HAP-1 (cell line): Measurements from ENCODE around the gene AFF1.
"Not testable (repeated sequence)": the region's sequence is repeated elsewhere in the genome, so short reads cannot be mapped to it uniquely, and the experiment has no call there.

Source experiments
- DNase-seq, 2 experiments: peaks; one replicate each; pipeline ENCODE4 v3.0.0-alpha.2; 2016 to 2020; ENCODE audit warnings: low spot score in 2 of 2
- H3K27me3 ChIP-seq: fragments of 250-450 bp; sonication (Bioruptor Pico); 2 replicates; pipeline ENCODE4 v1.5.1; 2020; ENCODE audit warnings: low read depth, mild to moderate bottlenecking, moderate library complexity
- H3K36me3 ChIP-seq: fragments of 250-450 bp; sonication (Bioruptor Pico); replicated peaks from 2 replicates; pipeline ENCODE4 v1.5.1; 2020; ENCODE audit warnings: mild to moderate bottlenecking
- H3K4me1 ChIP-seq: fragments of 250-450 bp; sonication (Bioruptor Pico); 2 replicates; pipeline ENCODE4 v1.5.1; 2020; ENCODE audit warnings: mild to moderate bottlenecking
- H3K4me3 ChIP-seq: fragments of 250-450 bp; sonication (Bioruptor Pico); 2 replicates; pipeline ENCODE4 v1.5.1; 2020; ENCODE audit warnings: mild to moderate bottlenecking, moderate library complexity
- H3K9me3 ChIP-seq: fragments of 250-450 bp; sonication (Bioruptor Pico); 2 replicates; pipeline ENCODE4 v1.5.1; 2020; ENCODE audit warnings: mild to moderate bottlenecking, moderate library complexity
- in situ Hi-C: fragments of 300-500 bp; cut with MboI; formaldehyde crosslinking; loops from 3 replicates; pipeline ENCODE4 v1.14.3; 2020; ENCODE audit warnings: low sequenced_read_pairs, inconsistent platforms, mixed read lengths

The AFF1 gene

GRCh38 chr4:87122252-87122651, 187.4 kb downstream of the AFF1 start:
- Histone ChIP-seq H3K9me3 (no peaks in the 10 kb centered on the region), H3K4me3 (no peak overlapping the region), H3K36me3 (peaks cover 21% of the 10 kb centered on the region), H3K4me1 (peaks cover 5% of the 10 kb centered on the region; the same call in 1 of the 2 replicates), H3K27me3 (no peaks in the 10 kb centered on the region)
- in situ Hi-C loops = no loop called here
- no peak for DNase-seq

GRCh38 chr4:87126056-87126455, 191.2 kb downstream of the AFF1 start:
- H3K4me1 ChIP-seq = peaks cover 14% of the 10 kb centered on the region
- H3K9me3 ChIP-seq = no peaks in the 10 kb centered on the region
- H3K4me3 ChIP-seq = no peak overlapping the region
- no peak for DNase-seq
- no peaks in the 10 kb centered on the region for H3K27me3 ChIP-seq
- in situ Hi-C loops = loop anchor here (25.0 kb wide), 1 partner anchor 711 kb away; the partner anchor contains the start of gene MEPE
- H3K36me3 ChIP-seq = peaks cover 21% of the 10 kb centered on the region

- Histone ChIP-seq H3K9me3 (no peaks in the 10 kb centered on the region), H3K4me1 (peaks cover 15% of the 10 kb centered on the region), H3K36me3 (peaks cover 35% of the 10 kb centered on the region), H3K27me3 (no peaks in the 10 kb centered on the region), H3K4me3 (no peak overlapping the region)
- in situ Hi-C loops = loop anchor here (25.0 kb wide), 1 partner anchor 709 kb away; the partner anchor contains the start of gene MEPE
- no peak for DNase-seq
Measured at GRCh38 chr4:87128006-87128705, 193.3 kb downstream of the AFF1 start.

GRCh38 chr4:87129681-87130080, 194.9 kb downstream of the AFF1 start:
- in situ Hi-C loops = loop anchor here (25.0 kb wide), 1 partner anchor 708 kb away; the partner anchor contains the start of gene MEPE
- no peak for DNase-seq
- Histone ChIP-seq H3K36me3 (peaks cover 38% of the 10 kb centered on the region), H3K4me3 (no peak overlapping the region), H3K27me3 (no peaks in the 10 kb centered on the region), H3K9me3 (no peaks in the 10 kb centered on the region), H3K4me1 (peaks cover 12% of the 10 kb centered on the region)

- H3K4me3 ChIP-seq = no peak overlapping the region
- in situ Hi-C loops = loop anchor here (25.0 kb wide), 1 partner anchor 706 kb away; the partner anchor contains the start of gene MEPE
- peaks cover 30% of the 10 kb centered on the region for H3K36me3 ChIP-seq
- no peaks in the 10 kb centered on the region for H3K9me3 ChIP-seq
- no peaks in the 10 kb centered on the region for H3K27me3 ChIP-seq
- peaks cover 12% of the 10 kb centered on the region for H3K4me1 ChIP-seq
- DNase-seq = no peak
Measured at GRCh38 chr4:87130985-87131703, 196.3 kb downstream of the AFF1 start.

- peaks cover 12% of the 10 kb centered on the region for H3K4me1 ChIP-seq
- no peaks in the 10 kb centered on the region for H3K27me3 ChIP-seq
- in situ Hi-C loops = loop anchor here (25.0 kb wide), 1 partner anchor 705 kb away; the partner anchor contains the start of gene MEPE
- H3K36me3 ChIP-seq = peaks cover 25% of the 10 kb centered on the region
- H3K4me3 ChIP-seq = no peak overlapping the region
- no peak for DNase-seq
- H3K9me3 ChIP-seq = no peaks in the 10 kb centered on the region
Measured at GRCh38 chr4:87132035-87132434, 197.2 kb downstream of the AFF1 start.

- Histone ChIP-seq H3K4me1 (peaks cover 12% of the 10 kb centered on the region), H3K4me3 (no peak overlapping the region), H3K27me3 (no peaks in the 10 kb centered on the region), H3K36me3 (peaks cover 19% of the 10 kb centered on the region), H3K9me3 (no peaks in the 10 kb centered on the region)
- in situ Hi-C loops = loop anchor here (25.0 kb wide), 1 partner anchor 704 kb away; the partner anchor contains the start of gene MEPE
- DNase-seq = no peak
Measured at GRCh38 chr4:87133183-87133582, 198.4 kb downstream of the AFF1 start.

GRCh38 chr4:87134122-87134521, 199.3 kb downstream of the AFF1 start:
- Histone ChIP-seq H3K9me3 (no peaks in the 10 kb centered on the region), H3K4me1 (peaks cover 12% of the 10 kb centered on the region), H3K36me3 (peaks cover 19% of the 10 kb centered on the region), H3K27me3 (no peaks in the 10 kb centered on the region), H3K4me3 (no peak overlapping the region)
- in situ Hi-C loops = loop anchor here (25.0 kb wide), 1 partner anchor 703 kb away; the partner anchor contains the start of gene MEPE
- no peak for DNase-seq

- Histone ChIP-seq H3K4me3 (no peak overlapping the region), H3K27me3 (no peaks in the 10 kb centered on the region), H3K36me3 (peaks cover 3% of the 10 kb centered on the region), H3K9me3 (no peaks in the 10 kb centered on the region), H3K4me1 (no peaks in the 10 kb centered on the region)
- DNase-seq = no peak
- in situ Hi-C loops = loop anchor here (10.0 to 25.0 kb wide), 2 partner anchors 93 to 696 kb away; partner anchors contain the start of gene MEPE
Measured at GRCh38 chr4:87141428-87141827, 206.6 kb downstream of the AFF1 start.

- H3K4me1 ChIP-seq = no peaks in the 10 kb centered on the region
- no peaks in the 10 kb centered on the region; the same call in none of the 2 replicates for H3K36me3 ChIP-seq
- H3K4me3 ChIP-seq = no peak overlapping the region
- DNase-seq = no peak
- H3K27me3 ChIP-seq = no peaks in the 10 kb centered on the region
- in situ Hi-C loops = loop anchor here (10.0 to 25.0 kb wide), 2 partner anchors 90 to 693 kb away; partner anchors contain the start of gene MEPE
- H3K9me3 ChIP-seq = no peaks in the 10 kb centered on the region
Measured at GRCh38 chr4:87144356-87144755, 209.5 kb downstream of the AFF1 start.

- not testable (repeated sequence) for H3K27me3 ChIP-seq, H3K9me3 ChIP-seq, H3K4me1 ChIP-seq, H3K4me3 ChIP-seq, DNase-seq, H3K36me3 ChIP-seq
- in situ Hi-C loops = loop anchor here (10.0 to 25.0 kb wide), 2 partner anchors 89 to 691 kb away; partner anchors contain the start of gene MEPE
Measured at GRCh38 chr4:87145934-87146333, 211.1 kb downstream of the AFF1 start.

- no peaks in the 10 kb centered on the region; the same call in 1 of the 2 replicates for H3K4me1 ChIP-seq
- in situ Hi-C loops = loop anchor here (10.0 to 25.0 kb wide), 2 partner anchors 88 to 690 kb away; partner anchors contain the start of gene MEPE
- H3K27me3 ChIP-seq = no peaks in the 10 kb centered on the region
- no peak overlapping the region for H3K4me3 ChIP-seq
- no peaks in the 10 kb centered on the region; the same call in none of the 2 replicates for H3K36me3 ChIP-seq
- no peaks in the 10 kb centered on the region for H3K9me3 ChIP-seq
- no peak for DNase-seq
Measured at GRCh38 chr4:87147116-87147515, 212.3 kb downstream of the AFF1 start.

GRCh38 chr4:87150498-87151261, 215.9 kb downstream of the AFF1 start:
- Histone ChIP-seq H3K36me3 (no peaks in the 10 kb centered on the region), H3K4me3 (no peak overlapping the region), H3K4me1 (peaks cover 4% of the 10 kb centered on the region; the same call in 1 of the 2 replicates), H3K9me3 (no peaks in the 10 kb centered on the region), H3K27me3 (no peaks in the 10 kb centered on the region)
- in situ Hi-C loops = no loop called here
- DNase-seq = peak; percentile 74 to 80
